HCT116 (cell line): ENCODE measurements around the gene CAP1. TPM values are rescaled to one million over a fixed set of nuclear protein-coding genes. Genes with fewer than 3 reads are reported as not detected.

Source experiments
- ATAC-seq: fragments of 200-7000 bp; cut with Tn5 transposase; 2 replicates; pipeline ENCODE4 v1.9.1; 2020; ENCODE audit warnings: mild to moderate bottlenecking, moderate library complexity
- BruUV-seq: library from RNA; stranded (reverse); fragments of 400-500 nt; replicated peaks from 2 replicates; lab custom pipeline; 2021; lab: Mats Ljungman, UMichigan
- CTCF ChIA-PET: fragments of 300-600 bp; sonication (Branson Sonifier 250); formaldehyde crosslinking; loops from one replicate; lab custom pipeline; 2021; ENCODE audit warnings: antibody characterized with exemption; lab: Charles Lee
- POLR2A ChIA-PET: fragments of 300-600, 350-600 bp; sonication (Branson Sonifier 250); formaldehyde crosslinking; loops from one replicate; lab custom pipeline; 2021; ENCODE audit warnings: antibody characterized with exemption; lab: Charles Lee
- RAD21 ChIA-PET, 2 experiments: fragments of 300-600 bp; sonication (Branson Sonifier 250); formaldehyde crosslinking; loops; one replicate each; lab custom pipeline; 2023; ENCODE audit warnings: low total read pairs in 2 of 2; ENCODE audit not compliant: uncharacterized antibody in 2 of 2, unreplicated experiment in 2 of 2, low non-redundant PET in 1 of 2; lab: Charles Lee
- DNase-seq: peaks from one replicate; pipeline ENCODE4 v3.0.0-alpha.2; 2010; ENCODE audit warnings: low read depth, low spot score
- H2AFZ ChIP-seq: fragments of 200-600 bp; shearing (Covaris generic), sonication (generic); 2 replicates; pipeline ENCODE4 v1.6.1; 2017; ENCODE audit warnings: low read depth, mixed run types, mixed read lengths, antibody characterized with exemption, low read length; ENCODE audit not compliant: poor library complexity, severe bottlenecking
- H3K27ac ChIP-seq: 2 replicates; pipeline ENCODE4 v1.5.1; 2012; ENCODE audit warnings: low read depth, low read length
- H3K27me3 ChIP-seq: fragments of 200-600 bp; sonication (generic); 2 replicates; pipeline ENCODE4 v1.6.1; 2016; ENCODE audit warnings: mixed run types, low read length, mixed read lengths; ENCODE audit not compliant: insufficient read depth
- H3K36me3 ChIP-seq, 2 experiments: fragments of 200-500 bp in 1 of 2; fragments of 200-600 bp in 1 of 2; sonication (Bioruptor generic) in 1 of 2; sonication (generic) in 1 of 2; 2 replicates each; pipeline versions ENCODE4 v1.5.1 to v1.6.1; 2014 to 2016; ENCODE audit warnings: low read length in 2 of 2, inconsistent platforms in 1 of 2, mixed read lengths in 1 of 2, mixed run types in 1 of 2; ENCODE audit not compliant: insufficient read depth in 2 of 2, control insufficient read depth in 1 of 2
- H3K4me1 ChIP-seq, 2 experiments: fragments of 200-600 bp in 1 of 2; sonication (generic) in 1 of 2; 2 replicates each; pipeline versions ENCODE4 v1.5.1 to v1.6.1; 2012 to 2017; ENCODE audit warnings: low read length in 2 of 2, inconsistent platforms in 1 of 2, mild to moderate bottlenecking in 1 of 2, mixed read lengths in 1 of 2, mixed run types in 1 of 2, moderate library complexity in 1 of 2; ENCODE audit not compliant: insufficient read depth in 2 of 2, control insufficient read depth in 1 of 2
- H3K4me2 ChIP-seq: fragments of 200-600 bp; sonication (generic); 2 replicates; pipeline ENCODE4 v1.6.1; 2017; ENCODE audit warnings: mixed run types, low read length, mixed read lengths
- H3K4me3 ChIP-seq, 2 experiments: fragments of 200-600 bp in 1 of 2; sonication (generic) in 1 of 2; replicated peaks in 1 of 2; 2 replicates each; pipeline ENCODE4 v1.5.1; 2011 to 2016; ENCODE audit warnings: low read length in 2 of 2, control low read depth in 1 of 2, low read depth in 1 of 2, mild to moderate bottlenecking in 1 of 2, mixed read lengths in 1 of 2, mixed run types in 1 of 2
- H3K79me2 ChIP-seq: fragments of 200-600 bp; sonication (generic); 2 replicates; pipeline ENCODE4 v1.6.1; 2017; ENCODE audit warnings: mild to moderate bottlenecking, mixed run types, low read length, moderate library complexity, mixed read lengths; ENCODE audit not compliant: insufficient read depth
- H3K9ac ChIP-seq: fragments of 200-600 bp; sonication (generic); 2 replicates; pipeline ENCODE4 v1.6.1; 2016; ENCODE audit warnings: low read length, mixed read lengths
- H3K9me2 ChIP-seq: fragments of 200-600 bp; sonication (generic), shearing (Covaris generic); 2 replicates; pipeline ENCODE4 v1.6.1; 2017; ENCODE audit warnings: mixed run types, mild to moderate bottlenecking, moderate library complexity; ENCODE audit not compliant: insufficient read depth
- H3K9me3 ChIP-seq, 2 experiments: fragments of 200-500 bp in 1 of 2; fragments of 200-600 bp in 1 of 2; sonication (Bioruptor generic) in 1 of 2; sonication (generic) in 1 of 2; 2 replicates each; pipeline ENCODE4 v1.6.1; 2014 to 2017; ENCODE audit warnings: low read length in 2 of 2, mixed read lengths in 2 of 2, inconsistent platforms in 1 of 2, low read depth in 1 of 2, mild to moderate bottlenecking in 1 of 2, mixed run types in 1 of 2, moderate library complexity in 1 of 2; ENCODE audit not compliant: control insufficient read depth in 1 of 2, insufficient read depth in 1 of 2
- H4K20me1 ChIP-seq: fragments of 200-600 bp; sonication (generic), shearing (Covaris generic); 2 replicates; pipeline ENCODE4 v1.6.1; 2017; ENCODE audit warnings: mixed run types, mild to moderate bottlenecking, moderate library complexity; ENCODE audit not compliant: insufficient read depth
- CBX3 ChIP-seq: IDR thresholded peaks from 2 replicates; pipeline ENCODE4 v1.6.1; 2012; ENCODE audit warnings: low read depth
- CEBPB ChIP-seq: IDR thresholded peaks from 2 replicates; pipeline ENCODE4 v1.6.1; 2012; ENCODE audit warnings: low read depth
- EGR1 ChIP-seq: IDR thresholded peaks from 2 replicates; pipeline ENCODE4 v1.6.1; 2012; ENCODE audit warnings: low read depth
- ELF1 ChIP-seq: IDR thresholded peaks from 2 replicates; pipeline ENCODE4 v1.6.1; 2012; ENCODE audit warnings: low read depth, borderline replicate concordance
- EZH2 ChIP-seq: fragments of 200-600 bp; sonication (generic); IDR thresholded peaks from 2 replicates; pipeline ENCODE4 v1.6.1; 2017; ENCODE audit warnings: antibody characterized with exemption, mixed run types
- EZH2phosphoT487 ChIP-seq: fragments of 200-600 bp; IDR thresholded peaks from 2 replicates; pipeline ENCODE4 v1.6.1; 2018; ENCODE audit warnings: antibody characterized with exemption, borderline replicate concordance
- FOSL1 ChIP-seq: IDR thresholded peaks from 2 replicates; pipeline ENCODE4 v1.6.1; 2012; ENCODE audit warnings: low read depth
- POLR2A ChIP-seq: IDR thresholded peaks from 2 replicates; pipeline ENCODE4 v1.7.0; 2011; ENCODE audit warnings: borderline replicate concordance; ENCODE audit not compliant: insufficient read depth, insufficient read length; ENCODE audit errors: extremely low read depth
- POLR2AphosphoS5 ChIP-seq: IDR thresholded peaks from 2 replicates; pipeline ENCODE4 v1.6.1; 2011; ENCODE audit warnings: mild to moderate bottlenecking, low read depth, low read length, moderate library complexity
- SRF ChIP-seq: IDR thresholded peaks from 2 replicates; pipeline ENCODE4 v1.6.1; 2012; ENCODE audit warnings: low read depth
- TCF7L2 ChIP-seq: IDR thresholded peaks from 2 replicates; pipeline ENCODE4 v1.7.0; 2011; ENCODE audit warnings: borderline replicate concordance, inconsistent platforms; ENCODE audit not compliant: insufficient read depth, insufficient read length; ENCODE audit errors: extremely low read depth
- ZFX ChIP-seq: fragments of 450-650 bp; IDR thresholded peaks from 2 replicates; pipeline ENCODE4 v1.6.1; 2017
- ZNF274 ChIP-seq: fragments of 200-500 bp; sonication (Bioruptor generic); IDR thresholded peaks from 2 replicates; pipeline ENCODE4 v1.6.1; 2014; ENCODE audit warnings: mild to moderate bottlenecking, low read depth, low read length, inconsistent platforms
- intact Hi-C: fragments of 100-400 bp; cut with micrococcal nuclease; formaldehyde crosslinking; loops from 2 replicates; pipeline ENCODE4 v1.10.0; 2022
- total RNA-seq: library from RNA; stranded (reverse); gene quantifications from one replicate; pipeline ENCODE4 v1.2.1, GENCODE V29; 2021; ENCODE audit not compliant: unreplicated experiment
- TF ChIP-seq, protein P1 (sequence below): IDR thresholded peaks from 2 replicates; pipeline ENCODE4 v1.6.1; 2011; ENCODE audit warnings: mild to moderate bottlenecking, low read length, moderate library complexity; ENCODE audit not compliant: insufficient replicate concordance; ENCODE audit errors: extremely low read depth
- TF ChIP-seq, protein P2 (sequence below): IDR thresholded peaks from 2 replicates; pipeline ENCODE4 v1.6.1; 2012
- TF ChIP-seq, protein P3 (sequence below), 3 experiments: fragments of 200-600 bp in 1 of 3; sonication (generic) in 1 of 3; IDR thresholded peaks in 2 of 3; conservative IDR thresholded peaks in 1 of 3; 2 replicates each; pipeline ENCODE4 v1.5.1; 2012 to 2017; ENCODE audit warnings: low read depth in 2 of 3, low read length in 2 of 3, antibody characterized with exemption in 1 of 3, borderline replicate concordance in 1 of 3, control low read depth in 1 of 3, mild to moderate bottlenecking in 1 of 3, mixed read lengths in 1 of 3, mixed run types in 1 of 3, moderate library complexity in 1 of 3; ENCODE audit not compliant: insufficient read depth in 1 of 3

Gene CAP1
- total RNA-seq, 1 experiment from 2014 or later = 274 TPM

DNA sequence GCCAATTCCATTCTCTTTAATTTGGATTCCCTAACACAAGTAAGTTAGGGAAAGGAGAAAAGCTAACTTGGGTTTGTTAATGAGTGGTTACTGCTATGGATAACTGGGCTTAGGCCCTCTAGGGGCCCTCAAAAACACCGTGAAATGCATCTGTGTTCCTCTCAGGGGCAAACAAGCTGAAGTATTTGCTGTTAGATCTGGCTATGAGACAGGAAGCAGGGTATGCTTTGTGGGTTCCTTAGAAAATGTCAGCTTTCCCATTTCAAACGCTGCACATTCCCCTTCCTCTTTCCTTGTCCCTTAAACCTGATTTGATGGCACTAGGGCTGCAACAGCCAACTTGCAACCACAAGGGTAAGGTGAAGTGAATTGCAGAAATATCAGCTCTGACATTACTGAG, 5.7 kb upstream of the CAP1 start:
- Histone ChIP-seq H3K4me3 (no peak overlapping the region), H3K27ac (no peak overlapping the region), H3K9ac (no peak overlapping the region), H3K36me3 (no peaks in the 10 kb centered on the region), H3K4me1 (peaks cover 5 to 16% of the 10 kb centered on the region in 2 experiments; a peak in 3 of 4 replicates), H3K9me2 (no peaks in the 10 kb centered on the region), H3K4me2 (no peak overlapping the region), H3K79me2 (no peaks in the 10 kb centered on the region), H4K20me1 (no peaks in the 10 kb centered on the region), H3K27me3 (no peaks in the 10 kb centered on the region)
- no peak for ATAC-seq
- intact Hi-C loops = no loop called here
- ChIA-PET CTCF (interaction anchor here (1.3 kb wide), 1 partner anchor 115 kb away, joined by 10 read pairs; no protein-coding TSS in a partner anchor), POLR2A (no interaction called here)
- no peak for DNase-seq
- BruUV-seq = no TSS peak
- TF ChIP-seq ELF1 = no peak
- TF ChIP-seq POLR2A = no peak
- no peak for TF ChIP-seq EGR1
- TF ChIP-seq, all 23 proteins: peak for 0
- Histone ChIP-seq H2AFZ (no peak overlapping the region), H3K9me3 (no peaks in the 10 kb centered on the region)
- RAD21 ChIA-PET = no interaction called here

DNA sequence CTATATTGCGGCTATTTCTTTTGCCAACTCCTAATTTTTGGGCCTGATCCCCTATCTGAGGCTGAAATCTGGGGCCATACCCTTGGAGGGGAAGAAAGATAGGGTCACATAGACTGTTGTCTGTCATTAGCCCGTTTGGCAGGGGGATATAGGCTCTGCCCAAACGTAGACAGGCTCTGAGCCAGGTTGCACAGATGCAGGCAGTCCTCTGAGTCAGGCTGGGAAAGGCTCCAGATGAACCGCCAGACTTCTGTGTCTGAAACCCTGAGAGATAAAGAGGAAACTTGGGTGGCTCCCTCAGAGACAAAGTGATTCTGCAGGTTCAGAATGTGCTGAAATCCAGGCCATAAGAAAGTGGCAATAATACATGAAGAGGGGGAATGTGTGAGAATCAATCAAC, 4.0 kb upstream of the CAP1 start:
- intact Hi-C loops = no loop called here
- H3K4me3 ChIP-seq = no peak overlapping the region
- no peak for DNase-seq

More for the DNA sequence above, 4.0 kb upstream of the CAP1 start:
- no peak for ATAC-seq
- Histone ChIP-seq H3K27me3 (no peaks in the 10 kb centered on the region), H3K27ac (no peak overlapping the region), H4K20me1 (no peaks in the 10 kb centered on the region), H3K4me2 (no peak overlapping the region), H3K36me3 (no peaks in the 10 kb centered on the region), H3K9me2 (no peaks in the 10 kb centered on the region), H3K9ac (no peak overlapping the region), H2AFZ (no peak overlapping the region), H3K4me1 (peaks cover 7 to 19% of the 10 kb centered on the region in 2 experiments; a peak in 3 of 4 replicates), H3K79me2 (peaks cover 10% of the 10 kb centered on the region), H3K9me3 (no peaks in the 10 kb centered on the region)
- POLR2A ChIA-PET = no interaction called here
- TF ChIP-seq, protein P1, sequence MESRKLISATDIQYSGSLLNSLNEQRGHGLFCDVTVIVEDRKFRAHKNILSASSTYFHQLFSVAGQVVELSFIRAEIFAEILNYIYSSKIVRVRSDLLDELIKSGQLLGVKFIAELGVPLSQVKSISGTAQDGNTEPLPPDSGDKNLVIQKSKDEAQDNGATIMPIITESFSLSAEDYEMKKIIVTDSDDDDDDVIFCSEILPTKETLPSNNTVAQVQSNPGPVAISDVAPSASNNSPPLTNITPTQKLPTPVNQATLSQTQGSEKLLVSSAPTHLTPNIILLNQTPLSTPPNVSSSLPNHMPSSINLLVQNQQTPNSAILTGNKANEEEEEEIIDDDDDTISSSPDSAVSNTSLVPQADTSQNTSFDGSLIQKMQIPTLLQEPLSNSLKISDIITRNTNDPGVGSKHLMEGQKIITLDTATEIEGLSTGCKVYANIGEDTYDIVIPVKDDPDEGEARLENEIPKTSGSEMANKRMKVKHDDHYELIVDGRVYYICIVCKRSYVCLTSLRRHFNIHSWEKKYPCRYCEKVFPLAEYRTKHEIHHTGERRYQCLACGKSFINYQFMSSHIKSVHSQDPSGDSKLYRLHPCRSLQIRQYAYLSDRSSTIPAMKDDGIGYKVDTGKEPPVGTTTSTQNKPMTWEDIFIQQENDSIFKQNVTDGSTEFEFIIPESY = no peak
- TF ChIP-seq FOSL1 (no peak), POLR2AphosphoS5 (no peak), EZH2 (no peak), SRF (no peak), ZFX (no peak), EGR1 (no peak), ZNF274 (no peak), ELF1 (no peak), EZH2phosphoT487 (no peak), CEBPB (no peak), TCF7L2 (no peak), CBX3 (no peak)
- TF ChIP-seq, protein P2, sequence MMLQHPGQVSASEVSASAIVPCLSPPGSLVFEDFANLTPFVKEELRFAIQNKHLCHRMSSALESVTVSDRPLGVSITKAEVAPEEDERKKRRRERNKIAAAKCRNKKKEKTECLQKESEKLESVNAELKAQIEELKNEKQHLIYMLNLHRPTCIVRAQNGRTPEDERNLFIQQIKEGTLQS = no peak
- TF ChIP-seq, protein P3, sequence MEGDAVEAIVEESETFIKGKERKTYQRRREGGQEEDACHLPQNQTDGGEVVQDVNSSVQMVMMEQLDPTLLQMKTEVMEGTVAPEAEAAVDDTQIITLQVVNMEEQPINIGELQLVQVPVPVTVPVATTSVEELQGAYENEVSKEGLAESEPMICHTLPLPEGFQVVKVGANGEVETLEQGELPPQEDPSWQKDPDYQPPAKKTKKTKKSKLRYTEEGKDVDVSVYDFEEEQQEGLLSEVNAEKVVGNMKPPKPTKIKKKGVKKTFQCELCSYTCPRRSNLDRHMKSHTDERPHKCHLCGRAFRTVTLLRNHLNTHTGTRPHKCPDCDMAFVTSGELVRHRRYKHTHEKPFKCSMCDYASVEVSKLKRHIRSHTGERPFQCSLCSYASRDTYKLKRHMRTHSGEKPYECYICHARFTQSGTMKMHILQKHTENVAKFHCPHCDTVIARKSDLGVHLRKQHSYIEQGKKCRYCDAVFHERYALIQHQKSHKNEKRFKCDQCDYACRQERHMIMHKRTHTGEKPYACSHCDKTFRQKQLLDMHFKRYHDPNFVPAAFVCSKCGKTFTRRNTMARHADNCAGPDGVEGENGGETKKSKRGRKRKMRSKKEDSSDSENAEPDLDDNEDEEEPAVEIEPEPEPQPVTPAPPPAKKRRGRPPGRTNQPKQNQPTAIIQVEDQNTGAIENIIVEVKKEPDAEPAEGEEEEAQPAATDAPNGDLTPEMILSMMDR (IDR thresholded peaks at IDR 0.05 in 2 of 3, conservative IDR thresholded peaks at IDR 0.05 in 1 of 3; ENCODE audit: borderline replicate concordance in 1 of 3, insufficient read depth in 1 of 3, low read depth in 2 of 3, low read length in 2 of 3) = no peak
- RAD21 ChIA-PET = no interaction called here
- BruUV-seq = no TSS peak
- CTCF ChIA-PET = no interaction called here
